COLO668 (cell line): ENCODE results near the gene KCNK7.

ENCODE experiments used
- DNase-seq: peaks from one replicate; lab custom pipeline; 2025; ENCODE audit not compliant: unreplicated experiment; lab: John Stamatoyannopoulos, UW

The KCNK7 gene

DNA sequence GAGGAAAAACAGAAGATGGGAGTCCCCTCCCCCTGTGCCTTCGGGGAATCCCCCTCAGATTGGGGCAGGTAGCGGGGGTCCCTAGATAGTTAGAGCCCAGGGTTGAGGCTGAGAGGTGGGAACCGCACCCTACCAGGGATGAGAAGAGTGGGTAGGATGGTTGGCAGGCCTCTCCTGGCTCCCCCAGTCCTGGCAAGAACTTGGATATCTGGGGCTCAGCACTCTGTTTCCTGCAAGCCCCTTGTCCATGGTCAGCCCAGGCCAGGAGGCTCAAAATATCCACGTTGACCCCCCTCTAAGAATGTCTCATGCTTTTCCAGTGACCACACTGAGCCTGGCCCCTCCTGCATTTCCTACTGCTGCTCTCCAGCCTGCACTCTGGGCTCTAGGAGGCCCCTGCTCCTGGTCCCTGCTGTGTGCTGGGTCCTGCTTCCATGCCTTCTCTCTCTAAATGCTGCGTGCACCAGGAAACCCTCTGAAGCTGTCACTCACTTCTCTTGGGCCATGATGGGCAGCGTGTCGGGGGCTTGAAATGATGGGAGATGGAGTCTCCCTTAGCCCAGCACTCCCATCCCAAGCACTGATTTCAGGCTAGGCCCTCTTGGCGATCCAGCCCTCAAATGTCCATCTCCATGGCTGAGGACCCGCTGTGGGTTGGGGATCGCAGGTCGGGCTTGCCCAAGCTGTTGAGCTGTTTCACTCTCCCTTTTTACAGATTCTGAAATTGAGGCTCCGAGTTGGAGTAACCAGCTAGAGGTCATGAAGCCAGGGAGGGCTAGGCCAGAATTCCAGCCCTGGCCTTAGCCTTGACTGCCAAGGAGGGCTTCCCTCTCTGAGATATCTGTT lies 16.4 kb upstream of the KCNK7 start:
- no peak for DNase-seq

DNA sequence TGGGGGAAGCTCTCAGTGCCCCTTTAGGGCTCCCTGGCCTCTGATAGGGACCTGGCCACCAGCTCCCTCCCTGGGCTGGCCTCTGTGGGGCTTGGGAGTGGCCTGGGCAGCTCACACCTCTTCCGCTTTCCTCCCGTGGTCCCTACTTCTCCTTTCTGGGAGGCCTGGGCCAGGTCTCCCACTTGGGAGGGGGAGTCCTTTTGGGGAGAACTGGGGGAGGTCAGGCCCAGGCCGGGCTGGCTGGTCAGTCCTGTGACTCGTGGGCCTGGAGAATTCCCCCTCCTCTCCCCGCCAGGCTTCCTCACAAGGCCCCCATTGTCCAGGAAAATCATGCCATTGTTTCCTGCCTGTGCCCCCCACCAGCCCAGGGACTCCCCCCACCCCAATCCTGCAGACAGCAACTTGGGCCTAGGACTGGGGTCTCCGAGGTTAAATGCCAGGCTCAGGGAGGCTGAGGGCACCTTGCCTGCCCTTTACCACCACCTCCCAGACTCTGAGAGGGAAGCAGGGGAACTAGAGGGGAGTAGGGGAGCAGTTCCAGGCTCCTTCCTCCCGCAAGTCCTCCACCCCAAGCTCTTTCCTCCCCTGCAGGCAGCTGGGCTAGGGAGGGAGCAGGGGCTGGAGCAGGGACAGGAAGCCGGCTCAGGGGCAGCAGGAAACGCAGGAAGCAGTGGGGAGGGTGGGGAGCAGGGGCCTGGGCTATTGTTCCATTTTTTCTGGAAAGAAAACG lies 15.6 kb upstream of the KCNK7 start:
- DNase-seq = no peak

DNA sequence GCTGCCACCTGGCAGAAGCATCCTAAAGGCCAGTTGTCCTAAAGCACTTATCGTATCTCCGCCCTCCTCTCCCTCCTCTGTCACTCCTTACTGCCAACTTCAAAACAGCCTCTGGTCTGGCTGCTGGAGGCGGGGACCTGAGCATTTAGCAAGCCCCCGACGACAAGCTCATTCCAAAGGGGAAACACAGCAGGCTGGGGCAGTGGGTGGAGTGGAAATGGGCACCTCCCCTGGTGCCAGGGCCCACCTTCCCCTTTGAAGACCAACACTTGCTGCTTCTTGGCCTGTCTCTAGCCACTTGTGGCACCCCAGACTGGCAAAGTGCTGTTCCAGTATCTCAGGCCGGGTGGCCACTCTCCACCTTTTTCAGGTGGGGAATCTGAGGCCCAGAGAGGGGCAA lies 14.8 kb upstream of the KCNK7 start:
- DNase-seq = no peak

DNA sequence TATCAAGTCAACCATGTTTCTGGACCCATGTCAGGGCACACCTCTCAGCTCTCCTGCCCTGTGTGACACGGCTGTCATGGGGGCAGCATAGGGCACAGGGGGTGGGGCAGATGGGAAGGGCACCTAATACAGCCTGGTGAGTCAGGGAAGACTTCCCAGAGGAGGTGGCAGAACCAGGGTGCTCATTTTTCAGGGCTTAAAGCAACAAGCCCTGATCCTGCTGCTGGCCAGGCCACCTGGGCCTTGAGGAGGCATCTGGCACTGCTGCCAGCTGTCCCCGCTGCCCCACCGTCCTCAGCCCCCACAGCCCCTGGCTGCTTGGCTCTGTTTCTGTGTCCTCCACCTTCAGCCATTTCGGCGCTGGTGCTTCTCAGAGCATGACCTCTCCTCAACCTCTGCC lies 14.1 kb upstream of the KCNK7 start:
- DNase-seq = no peak

DNA sequence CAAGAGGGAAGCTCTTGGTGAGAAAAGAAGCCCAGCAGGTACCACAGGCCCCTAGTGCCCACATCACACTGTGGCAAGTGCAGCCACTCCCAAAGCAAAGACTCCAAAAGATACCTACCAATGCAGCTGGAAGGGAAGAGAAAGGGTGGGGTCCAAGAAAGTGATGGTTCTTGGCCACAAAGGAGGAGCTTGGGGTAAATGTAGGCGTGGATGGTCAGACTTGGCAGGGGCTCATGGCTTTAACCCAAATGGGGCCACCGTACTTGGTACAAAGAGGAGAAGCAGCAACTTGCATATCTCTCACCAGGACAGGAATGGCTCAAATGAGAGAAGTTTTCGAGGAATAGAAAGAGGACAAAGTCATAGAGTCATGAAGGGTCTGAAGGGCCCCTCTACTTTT lies 13.6 kb upstream of the KCNK7 start:
- no peak for DNase-seq

DNA sequence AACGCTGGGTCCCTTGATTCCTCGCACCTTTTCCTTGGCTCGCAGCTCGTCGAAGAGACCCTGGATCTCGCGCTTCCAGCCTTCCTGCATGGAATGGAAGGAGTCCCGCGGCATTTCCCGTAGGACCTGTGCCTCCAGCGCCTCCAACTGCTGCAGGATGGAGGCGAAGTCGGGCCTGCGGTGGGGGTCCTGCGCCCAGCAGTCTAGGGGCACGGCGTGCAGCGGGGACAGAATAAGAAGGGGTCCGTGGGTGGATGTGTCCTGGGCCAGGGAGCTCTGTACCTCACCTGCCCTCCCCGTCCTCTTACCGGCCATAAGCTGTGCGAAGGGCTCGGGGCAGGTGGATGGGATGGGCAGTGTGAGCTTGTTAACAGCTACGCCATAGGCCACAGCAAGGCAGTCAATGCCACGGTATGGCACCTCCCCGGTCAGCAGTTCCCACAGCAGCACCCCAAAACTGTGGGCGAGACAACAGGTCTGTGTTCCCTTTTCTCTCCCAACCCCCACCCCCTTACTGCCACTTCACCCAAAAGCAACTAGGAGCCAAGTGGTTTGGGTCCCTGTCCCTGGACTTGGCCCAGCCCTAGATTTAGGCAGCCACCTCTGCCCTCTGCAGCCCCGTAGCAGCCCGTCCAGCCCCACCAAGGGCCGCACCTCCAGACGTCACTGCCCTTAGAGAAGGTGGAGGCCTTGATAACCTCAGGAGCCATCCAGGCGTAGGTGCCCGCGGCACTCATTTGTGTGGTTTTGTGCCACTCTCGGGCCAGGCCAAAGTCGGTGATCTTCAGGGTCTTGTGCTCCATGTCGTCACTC lies 12.2 kb upstream of the KCNK7 start:
- no peak for DNase-seq

DNA sequence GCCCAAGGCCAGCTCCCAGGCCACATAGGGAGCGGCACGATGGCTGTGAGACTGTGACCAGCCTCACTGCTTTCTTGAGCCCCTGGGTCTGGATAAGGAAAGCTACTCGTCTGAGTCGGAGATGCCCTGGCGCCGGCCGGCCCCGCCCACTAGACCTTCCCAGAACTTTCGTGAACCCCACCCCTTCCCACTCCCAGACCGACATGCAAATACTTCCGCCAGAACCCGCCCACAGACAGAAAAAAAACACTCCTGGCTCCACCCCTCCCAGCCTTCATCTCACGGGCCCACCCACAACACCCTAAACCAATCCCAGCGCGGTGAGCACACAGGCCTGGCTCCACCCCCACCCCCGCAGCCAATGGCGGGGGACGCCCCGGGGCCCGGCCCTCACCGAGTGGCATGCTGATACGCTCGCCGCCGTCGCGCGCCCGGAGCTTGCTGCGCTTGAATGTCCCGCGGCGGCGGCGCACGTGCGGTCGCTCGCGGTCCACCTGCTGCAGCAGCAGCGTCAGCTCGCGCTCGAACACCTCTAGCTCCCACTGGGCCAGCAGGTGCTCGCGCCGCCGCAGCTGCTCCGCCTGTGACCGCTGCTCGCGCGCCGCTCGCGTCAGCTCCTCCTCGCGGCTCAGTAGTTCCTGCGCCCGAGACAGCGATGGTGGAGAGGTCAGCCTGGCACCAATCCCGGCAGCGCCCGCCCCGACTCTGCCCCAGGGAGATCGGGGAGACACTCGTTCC lies 11.4 kb upstream of the KCNK7 start:
- DNase-seq = no peak

DNA sequence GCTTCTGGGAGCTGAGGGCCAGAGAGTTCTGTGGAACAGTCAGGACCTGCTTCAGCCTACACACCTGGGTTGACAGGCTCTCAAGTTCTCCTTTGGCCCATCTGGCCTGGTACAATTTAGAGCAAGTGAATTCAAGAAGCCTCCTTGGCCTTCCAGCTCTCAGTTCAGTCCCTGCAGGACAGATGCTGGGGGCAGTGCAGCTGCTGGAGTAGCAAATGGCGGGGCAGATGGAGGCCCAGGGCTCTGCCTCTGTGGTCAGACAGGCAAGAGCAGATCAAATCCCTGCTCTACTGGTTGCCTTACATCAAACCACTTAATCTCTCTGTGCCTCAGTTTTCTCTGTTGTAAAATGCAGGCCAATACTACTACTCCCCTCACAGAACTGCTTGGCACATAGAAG lies 8.7 kb upstream of the KCNK7 start:
- no peak for DNase-seq

DNA sequence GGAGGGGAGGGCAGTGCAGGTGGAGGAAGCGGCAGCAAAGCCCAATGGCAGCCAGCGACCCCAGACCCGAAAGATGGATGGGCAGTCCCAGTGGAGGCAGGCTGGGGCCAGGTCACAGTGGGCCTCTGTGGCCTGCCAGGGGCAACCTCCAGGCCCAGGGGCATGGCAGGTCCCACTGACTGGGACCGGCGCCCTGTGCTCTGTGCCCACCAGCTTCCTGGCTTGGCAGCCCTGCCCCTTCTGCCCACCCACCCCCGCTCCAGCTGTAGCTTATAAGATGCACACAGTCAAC lies 4.3 kb upstream of the KCNK7 start:
- DNase-seq = no peak

DNA sequence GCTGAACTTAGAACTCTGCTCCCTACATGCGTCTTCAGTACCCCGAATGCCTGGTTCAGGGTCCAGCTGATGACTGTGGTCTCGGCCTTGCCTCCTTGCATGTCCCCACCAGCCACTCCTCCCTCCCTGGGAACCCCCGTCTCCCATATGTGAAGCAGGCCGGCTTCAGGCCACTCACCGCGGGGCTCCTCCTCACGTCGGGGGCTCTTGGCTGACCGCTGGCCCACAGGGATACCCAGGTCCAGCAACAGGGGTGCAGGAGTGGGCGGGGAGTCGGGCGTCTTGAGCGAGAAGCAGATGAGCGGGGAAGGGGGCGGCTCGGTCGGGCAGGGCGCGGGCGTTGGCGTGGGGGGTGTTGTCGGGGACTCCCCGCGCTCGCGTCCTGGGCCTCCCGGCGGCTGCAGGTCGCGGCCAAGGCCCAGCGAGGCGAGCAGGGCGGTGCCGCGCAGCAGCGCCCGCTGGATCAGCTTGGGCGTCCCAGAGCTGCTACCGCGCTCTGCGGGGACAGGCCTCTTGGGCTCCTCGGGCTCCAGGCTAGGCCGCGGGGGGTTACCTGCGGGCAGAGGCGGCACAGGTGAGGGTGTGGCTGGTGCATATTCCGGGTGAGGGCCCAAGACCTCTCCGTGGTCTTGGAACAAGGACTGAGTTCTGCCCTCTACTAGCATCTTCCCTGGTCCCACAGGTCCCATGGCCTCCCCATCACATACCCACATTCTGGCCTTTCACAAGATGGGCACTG lies 3.8 kb upstream of the KCNK7 start:
- DNase-seq = no peak

DNA sequence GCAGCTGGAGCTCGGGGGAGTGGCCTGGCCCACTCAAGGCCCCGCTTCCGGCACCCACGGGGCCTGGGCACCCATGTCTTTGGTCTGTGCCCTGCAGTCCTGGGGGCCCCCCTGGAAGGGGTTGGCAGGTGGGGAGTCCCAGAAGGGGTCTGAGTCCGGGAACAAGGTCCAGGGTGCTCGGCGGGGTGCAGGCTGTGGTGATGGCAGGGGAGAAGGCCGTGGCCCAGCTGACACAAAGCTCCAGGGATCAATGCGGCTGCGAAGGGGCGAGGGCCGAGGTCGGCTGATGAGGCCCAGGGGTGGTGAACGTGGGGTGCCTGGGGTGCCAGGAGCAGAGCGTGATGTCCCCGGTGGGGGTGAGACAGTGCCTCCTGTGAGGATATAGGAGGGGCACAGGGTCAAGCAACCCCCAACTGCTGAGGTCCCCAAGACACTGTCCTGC lies 2.7 kb upstream of the KCNK7 start:
- DNase-seq = no peak

DNA sequence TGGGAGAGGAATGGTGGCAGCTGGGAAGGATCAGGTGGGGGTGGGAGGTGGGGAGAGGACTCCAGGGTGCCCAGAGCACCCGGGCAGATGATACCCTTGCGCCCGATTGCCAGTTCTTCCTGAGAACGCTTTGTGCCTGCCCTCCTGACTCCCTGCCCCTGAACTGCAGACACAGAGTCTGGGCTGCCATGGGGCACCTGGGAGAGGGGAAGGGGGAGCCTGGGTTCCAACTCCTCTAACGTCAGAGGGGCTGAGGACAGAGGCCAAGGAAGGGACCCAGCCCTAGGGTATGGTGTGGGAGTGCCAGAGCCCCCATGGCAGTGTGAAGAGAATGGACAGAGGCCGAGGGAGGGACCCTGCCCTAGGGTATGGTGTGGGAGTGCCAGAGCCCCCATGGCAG lies 920 bp upstream of the KCNK7 start:
- no peak for DNase-seq

DNA sequence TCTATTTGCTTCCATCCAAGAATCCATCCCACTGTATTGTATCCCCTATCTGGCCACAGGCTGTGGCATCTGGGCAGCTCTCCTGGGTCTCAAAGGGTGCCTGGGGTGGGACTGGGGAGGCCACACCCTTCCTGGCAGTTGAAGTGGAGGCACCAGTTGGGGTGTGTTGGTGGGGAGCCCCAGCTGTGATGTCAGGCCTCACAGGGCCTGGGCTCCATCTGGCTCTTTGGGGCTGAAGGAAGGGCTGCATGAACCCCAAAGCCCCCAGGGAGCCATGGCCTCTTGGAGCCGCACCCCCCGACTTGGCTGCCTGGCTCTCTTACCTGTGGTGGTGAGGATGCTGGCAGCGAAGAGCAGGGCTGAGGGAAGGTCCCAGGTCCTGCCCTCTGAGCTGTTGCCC lies 469 bp downstream of the KCNK7 start:
- no peak for DNase-seq

DNA sequence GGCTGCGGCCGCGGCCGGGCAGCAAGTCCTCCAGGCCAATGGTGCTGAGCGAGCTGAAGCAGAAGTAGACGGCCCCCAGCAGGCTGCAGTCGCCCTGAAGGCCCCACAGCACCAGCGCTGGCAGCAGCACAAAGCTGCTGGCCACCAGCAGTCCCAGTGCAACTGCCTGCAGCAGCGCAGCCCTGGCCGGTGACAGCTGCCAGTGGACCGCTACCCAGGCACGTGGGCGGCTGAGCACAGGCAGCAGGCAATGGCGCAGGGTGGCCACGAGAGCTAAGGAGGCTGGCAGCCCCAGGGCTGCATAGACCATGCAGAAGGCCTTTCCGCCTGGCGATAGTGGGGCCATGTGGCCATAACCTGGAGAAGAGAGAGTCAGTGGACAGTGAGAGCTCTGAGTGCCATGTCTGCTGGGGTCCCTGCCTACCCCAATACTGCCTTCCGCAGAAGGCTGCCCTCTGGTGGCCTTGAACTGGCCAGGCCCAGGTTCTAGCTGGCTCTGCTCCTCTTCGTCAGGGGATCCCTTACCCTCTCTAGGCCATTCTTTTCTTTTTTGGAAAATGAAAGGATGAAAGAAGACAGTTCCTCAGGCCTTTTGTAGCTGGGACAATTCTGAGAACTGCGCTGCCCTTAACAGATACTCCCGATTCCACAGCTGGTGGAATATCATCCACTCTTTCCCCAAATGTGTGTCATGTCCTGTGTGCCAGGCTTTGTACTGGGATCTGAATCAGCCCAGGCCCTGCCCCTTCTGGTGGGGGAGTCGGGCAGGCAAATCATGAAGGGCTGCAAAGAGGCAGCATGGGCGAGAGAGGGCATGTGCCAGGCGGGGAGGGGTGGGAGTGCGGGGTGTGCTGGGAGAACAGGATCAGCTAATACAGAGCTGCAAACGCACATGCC lies 1.8 kb downstream of the KCNK7 start:
- DNase-seq = peak; percentile 47

DNA sequence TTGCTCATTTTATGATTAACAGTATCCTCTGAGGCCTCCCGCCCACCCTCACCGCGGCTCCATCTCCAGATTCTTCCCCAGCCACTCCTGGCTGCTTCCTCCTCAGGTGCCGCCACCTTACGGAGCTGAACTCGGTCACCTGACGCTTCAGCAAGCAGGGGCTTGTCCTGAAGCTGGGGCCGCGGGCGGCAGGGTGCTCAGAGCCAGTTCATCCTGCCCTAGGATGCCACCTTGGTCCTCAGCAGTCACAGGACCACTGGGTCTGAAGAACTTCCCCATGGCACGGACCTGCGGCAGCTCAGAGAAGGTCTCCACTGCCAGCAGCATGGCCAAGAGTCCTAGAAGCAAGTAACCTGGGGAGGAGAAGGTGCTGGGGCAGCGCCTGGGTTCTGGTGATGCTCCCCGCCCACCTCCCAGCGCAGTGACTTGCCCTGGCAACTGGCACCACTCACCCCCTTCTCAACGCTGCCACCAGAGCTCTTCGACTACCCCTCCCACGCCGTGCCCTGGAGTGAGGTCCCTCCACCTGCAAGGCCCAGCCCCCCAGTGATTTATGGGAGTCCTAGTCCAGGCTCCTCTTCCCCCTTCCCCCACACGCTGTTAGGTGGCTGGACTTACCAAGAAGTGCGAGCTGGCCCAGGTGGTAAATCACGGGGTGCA lies 2.6 kb downstream of the KCNK7 start:
- no peak for DNase-seq

DNA sequence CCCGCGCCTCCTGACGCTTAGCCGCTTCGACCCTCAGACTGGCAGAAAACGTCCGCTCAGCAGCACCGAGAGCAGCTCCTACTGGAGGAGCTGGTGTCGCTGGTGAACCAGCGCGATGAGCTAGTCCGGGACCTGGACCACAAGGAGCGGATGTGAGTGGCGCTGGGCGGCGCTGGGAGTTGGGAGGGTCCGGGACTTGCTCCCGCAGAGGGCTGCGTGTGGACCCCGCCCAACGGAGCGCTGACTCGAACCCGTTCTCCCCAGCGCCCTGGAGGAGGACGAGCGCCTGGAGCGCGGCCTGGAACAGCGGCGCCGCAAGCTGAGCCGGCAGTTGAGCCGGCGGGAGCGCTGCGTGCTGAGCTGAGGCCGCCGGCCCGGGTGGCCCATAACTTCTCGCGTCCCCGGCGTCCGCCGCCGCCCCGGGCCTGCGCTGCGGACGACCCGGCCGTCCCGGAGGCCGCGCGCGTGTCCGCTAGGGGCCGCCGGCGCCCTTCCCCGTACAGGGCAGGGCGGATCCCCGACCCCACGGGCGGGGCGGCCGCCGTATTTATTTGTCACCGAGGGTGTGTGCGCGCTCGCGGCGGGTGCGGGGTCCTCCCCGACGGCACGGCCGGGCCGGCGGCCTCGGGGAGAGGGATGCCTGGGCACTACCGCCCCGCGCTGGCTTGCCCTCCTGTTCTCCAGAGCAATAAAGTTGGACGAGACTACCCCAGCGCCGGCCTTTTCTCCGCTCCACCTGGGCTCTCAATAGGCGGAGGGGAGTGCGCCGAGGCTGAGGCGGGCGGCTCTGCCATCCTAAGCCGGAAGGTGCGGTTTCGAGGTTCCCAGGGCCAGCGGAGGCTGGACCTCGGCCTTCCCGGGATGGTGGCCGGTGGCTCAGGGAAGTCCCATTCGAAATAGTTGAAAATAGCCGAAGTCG lies 3.4 kb downstream of the KCNK7 start:
- DNase-seq = no peak

DNA sequence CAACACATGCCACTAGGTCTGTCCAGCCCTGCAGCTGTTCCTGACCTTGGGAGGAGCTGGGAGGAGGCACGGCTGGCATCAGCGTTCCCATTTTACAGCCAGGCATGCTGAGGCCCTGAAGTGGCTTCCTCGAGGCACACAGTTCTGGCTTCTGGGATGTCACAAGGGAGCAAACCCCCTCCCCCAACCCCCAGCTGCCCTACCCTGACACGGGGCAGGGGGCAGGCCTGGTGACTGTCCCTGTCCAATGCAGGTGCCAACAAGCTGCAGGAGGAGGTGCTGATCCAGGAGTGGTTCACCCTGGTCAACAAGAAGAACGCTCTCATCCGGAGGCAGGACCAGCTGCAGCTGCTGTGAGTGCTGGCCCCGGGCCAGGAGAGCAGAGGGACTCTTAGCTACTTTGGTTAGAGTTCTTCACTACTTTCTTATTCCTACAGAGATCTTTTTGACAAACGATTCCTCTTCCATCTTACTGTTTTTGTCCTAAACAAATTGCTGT lies 5.3 kb downstream of the KCNK7 start:
- DNase-seq = peak; percentile 67
